ENCODE data around the gene FOXQ1.
A peak's percentile ranks its signal among the peaks of the same experiment; 100 is the strongest.

FOXQ1 gene

GRCh38 chr6:1311400-1312202 is at the start of gene FOXQ1 (continued):
- TF ChIP-seq ZNF221 (tag by site-specific recombination; IDR thresholded peaks at IDR 0.05; ENCODE audit: borderline replicate concordance) (no peak), ZNF785 (tag by site-specific recombination; IDR thresholded peaks at IDR 0.05) (peak; percentile 30; the same call in 1 of the 2 replicates), OSR2 (tag by site-specific recombination; IDR thresholded peaks at IDR 0.05) (peak; percentile 71; the same call in 1 of the 2 replicates), MZF1 (tag by site-specific recombination; IDR thresholded peaks at IDR 0.05; ENCODE audit: borderline replicate concordance) (peak; percentile 97), ZNF473 (tag by site-specific recombination; IDR thresholded peaks at IDR 0.05) (no peak), ZNF600 (tag by site-specific recombination; IDR thresholded peaks at IDR 0.05) (peak; percentile 9; the same call in 1 of the 2 replicates), ZFHX2 (tag by site-specific recombination; conservative IDR thresholded peaks at IDR 0.05) (peak; percentile 40), ZNF610 (tag by site-specific recombination; IDR thresholded peaks at IDR 0.05; ENCODE audit: borderline replicate concordance) (peak; percentile 87; the same call in 1 of the 2 replicates), ZNF23 (tag by site-specific recombination; IDR thresholded peaks at IDR 0.05; ENCODE audit: borderline replicate concordance) (no peak), ZNF791 (tag by site-specific recombination; IDR thresholded peaks at IDR 0.05) (no peak), ZNF629 (tag by site-specific recombination; IDR thresholded peaks at IDR 0.05) (peak; percentile 97), ZNF792 (tag by site-specific recombination; IDR thresholded peaks at IDR 0.05) (0 out of 2 replicates have a peak, but pooled peaks have one; percentile 5), ZNF692 (tag by site-specific recombination; IDR thresholded peaks at IDR 0.05) (peak; percentile 99)

GRCh38 chr6:1262704-1263038 is 49.2 kb upstream of the FOXQ1 start:
- CTCF ChIA-PET: no interaction called here
- no peak overlapping the region for H3K4me3 ChIP-seq (ENCODE audit: low read depth, low read length)
- peaks cover 6% of the 10 kb centered on the region; the same call in 1 of the 2 replicates for H3K4me1 ChIP-seq (ENCODE audit: control insufficient read depth, insufficient read depth, low read length)
- no peaks in the 10 kb centered on the region for H3K36me3 ChIP-seq (ENCODE audit: control insufficient read depth in 2 of 2, insufficient read depth in 1 of 2, low read length in 2 of 2)
- no peak overlapping the region for H3K27ac ChIP-seq (ENCODE audit: extremely low read depth, low read depth, low read length)
- POLR2A ChIA-PET: no interaction called here
- TF ChIP-seq ZNF596 (tag by site-specific recombination; IDR thresholded peaks at IDR 0.05): no peak
- TF ChIP-seq SP2 (tag by site-specific recombination; IDR thresholded peaks at IDR 0.05): no peak
- no peak for TF ChIP-seq ZNF398 (tag by site-specific recombination; IDR thresholded peaks at IDR 0.05)
- TF ChIP-seq ZNF169 (tag by site-specific recombination; IDR thresholded peaks at IDR 0.05): no peak
- TF ChIP-seq ZNF114 (tag by site-specific recombination; IDR thresholded peaks at IDR 0.05): no peak
- no peak for TF ChIP-seq ZNF148 (tag by site-specific recombination; IDR thresholded peaks at IDR 0.05; ENCODE audit: borderline replicate concordance)
- no peaks in the 10 kb centered on the region for H3K9me3 ChIP-seq (ENCODE audit: control insufficient read depth, insufficient read depth, low read depth, low read length)
